ENCODE results near the gene ZBTB38. TPM values are rescaled to one million over a fixed set of nuclear protein-coding genes. Genes with fewer than 3 reads are reported as not detected.

Gene ZBTB38
- total RNA-seq, 1 donor from 2014 or later: 77.6 TPM

DNA sequence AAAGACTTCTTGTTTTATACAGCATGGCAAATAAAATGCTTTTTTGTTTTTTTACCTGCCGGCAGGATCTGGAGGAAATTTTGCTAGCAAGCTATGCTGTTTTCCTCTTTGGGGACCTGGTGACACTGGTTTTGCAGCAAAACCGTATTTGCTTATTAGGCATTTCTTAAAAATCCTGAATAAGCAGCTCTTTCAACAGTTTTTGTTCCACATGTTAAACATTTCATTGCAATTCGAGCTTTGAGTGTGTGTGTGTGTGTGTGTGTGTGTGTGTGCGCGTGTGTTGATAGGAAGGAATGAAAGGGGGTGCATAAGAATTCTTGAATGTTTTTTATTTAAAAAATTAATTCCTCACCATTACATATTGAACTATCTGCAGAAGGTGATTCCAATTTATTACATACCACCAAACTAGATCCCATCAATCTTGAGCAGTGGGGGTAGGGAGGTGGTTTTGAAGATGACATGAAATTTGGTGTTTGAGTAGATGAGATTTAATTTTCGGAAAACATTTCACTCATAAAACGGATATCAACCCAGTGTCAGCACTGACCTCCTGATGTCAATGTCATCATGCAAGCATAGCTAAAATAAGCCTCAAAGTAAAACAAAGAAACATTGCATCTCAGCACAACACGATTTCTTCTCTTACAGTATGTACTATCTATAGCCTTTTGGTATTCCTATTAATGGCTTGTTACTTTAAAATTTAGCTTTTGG is 17.3 kb downstream of the ZBTB38 start:
- DNase-seq (ENCODE audit: low read depth in 2 of 2): peak in 1 of 2 donors; percentile 60

DNA sequence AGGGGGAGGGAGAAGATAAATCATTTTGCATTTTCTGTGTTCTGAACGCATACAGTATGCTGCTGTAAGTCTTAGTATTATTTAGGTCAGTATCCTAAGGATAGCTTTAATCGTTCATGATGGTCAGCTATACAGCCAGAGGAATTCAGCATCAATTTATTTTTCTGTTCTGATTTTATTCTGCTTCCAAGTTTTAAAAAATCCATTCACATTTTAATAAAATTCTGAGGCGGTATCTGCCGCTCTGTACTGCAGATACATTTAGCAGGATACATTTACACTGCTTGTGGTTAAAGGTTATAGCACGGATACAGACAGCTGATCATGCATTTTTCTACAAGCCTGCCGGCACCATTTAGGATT is 17.8 kb downstream of the ZBTB38 start:
- DNase-seq (ENCODE audit: low read depth in 2 of 2): no peak

DNA sequence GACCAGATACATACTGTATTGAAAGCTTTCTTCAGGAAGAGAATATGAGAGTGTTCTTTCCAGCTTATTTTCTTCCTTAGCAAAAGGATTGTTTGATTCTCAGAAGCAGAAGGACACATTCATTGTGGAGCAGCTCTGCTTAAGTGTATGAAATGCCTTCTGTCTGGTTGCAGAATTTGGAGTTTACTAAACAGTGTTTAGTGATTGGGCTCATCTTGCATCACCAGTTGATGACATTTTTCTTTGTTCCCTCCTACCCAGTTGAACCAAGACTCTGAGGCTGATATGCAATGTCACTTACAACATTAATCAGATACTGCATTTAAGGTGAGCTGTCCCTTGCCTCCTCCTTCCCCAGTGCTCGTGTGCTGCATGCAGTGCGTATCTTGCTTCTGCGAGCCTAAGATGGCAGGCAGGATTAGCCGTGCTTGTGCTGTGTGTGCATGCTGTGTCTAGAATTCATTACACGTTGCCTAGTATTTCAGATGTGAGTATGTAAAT is 18.4 kb downstream of the ZBTB38 start:
- no peak for DNase-seq (ENCODE audit: low read depth in 2 of 2)

DNA sequence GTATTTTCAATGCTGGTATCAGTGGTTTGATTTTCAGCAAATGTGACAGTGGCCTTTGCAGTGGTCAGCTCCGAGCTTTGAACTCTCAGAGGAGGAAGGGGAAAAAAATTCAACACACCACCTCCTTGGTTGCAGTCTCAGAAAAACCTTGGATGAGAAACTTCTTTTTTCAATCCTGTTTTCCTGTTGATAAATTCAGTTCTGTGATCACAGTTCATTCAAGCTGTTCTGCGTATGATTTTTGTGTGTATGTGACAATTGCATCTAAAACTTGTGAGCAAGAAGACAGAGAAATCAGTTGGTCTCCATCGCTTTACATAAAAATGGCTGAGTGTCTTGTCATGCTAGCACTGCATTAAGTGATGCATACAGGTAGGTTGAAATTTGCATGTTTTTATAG is 19.2 kb downstream of the ZBTB38 start:
- DNase-seq (ENCODE audit: low read depth in 2 of 2): no peak

DNA sequence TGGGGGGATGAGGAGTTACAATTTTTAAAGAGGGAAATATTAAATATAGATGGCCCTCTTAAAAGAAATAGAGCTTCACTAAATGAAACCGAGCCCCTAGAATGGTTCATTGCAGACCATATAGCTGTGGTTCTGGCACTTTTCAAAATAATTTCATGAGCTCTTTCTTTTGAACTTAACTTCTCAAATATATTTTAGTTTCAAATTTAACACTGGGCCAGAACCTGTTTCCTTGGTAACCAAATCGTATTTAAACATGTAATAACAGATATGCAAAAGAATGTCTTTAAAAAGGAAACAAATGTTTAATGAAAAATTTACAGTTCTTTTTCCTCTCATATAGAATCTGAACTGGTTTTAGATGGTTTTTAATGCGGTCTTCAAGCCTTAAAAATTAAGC is 20.1 kb downstream of the ZBTB38 start:
- peak in 1 of 2 donors; percentile 45 for DNase-seq (ENCODE audit: low read depth in 2 of 2)

DNA sequence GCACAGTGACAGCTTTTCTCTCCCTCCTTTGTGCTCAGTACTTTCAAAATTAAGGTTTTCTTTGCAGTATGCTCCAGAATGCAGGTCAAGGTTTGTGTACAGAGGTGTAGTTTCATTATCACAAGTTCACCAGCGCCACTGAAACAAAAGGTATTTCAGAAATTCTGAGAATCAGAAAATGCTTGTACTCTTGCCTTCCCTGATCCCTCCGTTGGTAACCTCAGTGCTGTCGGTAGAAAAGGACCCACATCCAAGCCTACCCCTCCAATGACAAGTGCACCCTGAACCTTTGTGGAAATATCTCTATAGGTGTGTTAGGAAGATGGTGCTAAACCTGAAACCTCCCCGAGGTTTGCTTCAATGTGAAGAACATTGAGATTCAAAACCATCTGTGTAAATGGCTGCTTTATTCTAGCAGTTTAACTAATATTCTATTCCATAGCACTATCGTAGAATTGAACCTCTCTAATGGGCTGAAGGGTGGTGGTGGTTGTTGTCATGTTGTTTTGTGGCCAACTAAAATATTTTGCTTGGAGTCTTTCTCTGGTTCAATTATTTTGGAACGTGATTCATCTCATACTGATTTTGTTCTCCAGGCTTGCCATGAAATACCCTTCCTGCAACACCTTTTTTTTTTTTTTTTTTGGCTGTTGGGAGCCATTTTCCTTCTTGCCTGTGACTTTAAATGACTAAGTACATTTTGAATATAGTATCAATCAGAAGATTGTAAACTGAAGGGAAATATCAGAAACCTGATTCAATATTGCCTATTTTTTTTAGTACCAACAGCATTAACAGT is 20.7 kb downstream of the ZBTB38 start:
- peak in 1 of 2 donors; percentile 80 for DNase-seq (ENCODE audit: low read depth in 2 of 2)

DNA sequence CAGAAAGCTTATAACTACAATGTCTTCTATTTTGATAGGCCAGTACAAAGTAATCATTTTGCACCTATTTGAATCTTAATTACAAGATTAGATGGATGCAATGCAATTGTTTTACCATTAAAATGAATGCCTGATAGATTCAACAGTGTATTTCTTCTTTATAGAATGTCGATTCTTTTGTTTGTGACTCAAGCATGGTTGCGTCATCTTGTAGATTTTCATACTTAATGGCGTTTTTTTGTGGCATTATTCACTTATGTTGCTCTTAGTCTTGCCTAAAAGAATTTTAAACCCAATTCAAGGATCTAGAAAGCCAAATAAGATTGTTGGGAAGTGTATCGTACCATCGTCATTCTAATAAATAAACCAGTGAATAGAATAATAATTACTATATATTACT is 21.4 kb downstream of the ZBTB38 start:
- DNase-seq (ENCODE audit: low read depth in 2 of 2): no peak

DNA sequence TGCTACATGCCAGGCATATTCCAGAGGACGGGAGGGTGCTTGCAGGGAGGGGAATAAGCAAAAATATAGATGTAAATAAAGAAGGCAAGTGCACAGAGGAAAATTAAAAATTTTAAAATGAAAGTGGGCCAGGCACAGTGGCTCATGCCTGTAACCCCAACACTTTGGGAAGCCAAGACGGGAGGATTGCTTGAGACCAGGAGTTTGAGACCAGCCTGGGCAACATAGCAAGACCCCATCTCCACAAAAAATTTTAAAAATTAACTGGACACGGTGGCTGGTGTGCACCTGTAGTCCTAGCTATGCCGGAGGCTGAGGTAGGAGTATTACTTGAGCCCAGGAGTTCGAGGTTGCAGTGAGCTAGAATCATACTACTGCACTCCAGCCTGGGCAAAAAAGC is 22.4 kb downstream of the ZBTB38 start:
- no peak for DNase-seq (ENCODE audit: low read depth in 2 of 2)

DNA sequence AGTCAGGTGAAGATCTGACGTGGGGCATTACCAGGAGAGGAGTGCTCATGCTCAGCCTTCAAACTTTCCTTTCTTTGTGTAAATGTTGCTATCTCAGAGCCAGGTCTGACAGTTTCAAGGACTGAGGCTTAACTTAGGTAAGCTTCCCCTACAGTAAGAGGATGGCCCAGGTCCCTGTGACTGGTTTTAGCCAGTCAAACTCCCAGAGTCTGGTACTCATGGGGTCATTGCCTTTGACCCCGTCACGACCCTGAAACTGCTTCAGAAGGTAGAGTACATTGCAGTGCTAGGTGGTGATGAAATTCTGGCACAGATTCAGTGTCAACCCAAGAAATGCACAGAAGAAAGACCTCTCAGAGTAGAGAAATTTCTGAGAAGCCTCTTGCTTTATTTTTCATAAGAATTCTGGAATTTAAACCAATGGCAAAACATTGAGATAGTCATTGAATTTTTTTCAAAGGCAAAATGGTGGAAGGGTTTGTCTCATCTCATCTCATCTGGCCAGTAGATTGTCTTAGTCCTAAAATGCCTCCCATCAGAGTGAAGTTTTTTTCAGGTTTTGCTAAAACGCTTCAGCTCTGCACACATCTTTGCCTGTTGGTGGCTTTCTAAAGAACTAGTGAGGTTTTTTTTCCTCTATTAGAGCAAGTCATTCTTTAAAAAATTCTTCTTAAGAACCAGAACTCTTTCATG is 23.1 kb downstream of the ZBTB38 start:
- no peak for DNase-seq (ENCODE audit: low read depth in 2 of 2)

DNA sequence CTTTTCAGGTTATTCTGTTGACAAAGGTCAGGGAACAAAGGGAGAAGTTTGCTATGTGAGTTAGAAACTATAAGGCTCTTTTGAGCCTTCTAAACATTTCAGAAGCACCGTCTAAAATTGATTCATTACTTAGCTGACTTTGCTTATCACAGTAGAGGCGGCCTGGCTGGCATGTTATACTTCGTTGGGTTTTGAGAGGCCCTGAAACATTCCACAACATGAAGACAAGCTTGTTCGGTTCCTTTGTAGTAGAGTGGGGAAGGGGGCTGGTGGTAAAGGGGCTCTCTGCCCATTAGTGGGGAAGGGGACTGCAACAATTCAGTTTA is 23.6 kb downstream of the ZBTB38 start:
- no peak for DNase-seq (ENCODE audit: low read depth in 2 of 2)

DNA sequence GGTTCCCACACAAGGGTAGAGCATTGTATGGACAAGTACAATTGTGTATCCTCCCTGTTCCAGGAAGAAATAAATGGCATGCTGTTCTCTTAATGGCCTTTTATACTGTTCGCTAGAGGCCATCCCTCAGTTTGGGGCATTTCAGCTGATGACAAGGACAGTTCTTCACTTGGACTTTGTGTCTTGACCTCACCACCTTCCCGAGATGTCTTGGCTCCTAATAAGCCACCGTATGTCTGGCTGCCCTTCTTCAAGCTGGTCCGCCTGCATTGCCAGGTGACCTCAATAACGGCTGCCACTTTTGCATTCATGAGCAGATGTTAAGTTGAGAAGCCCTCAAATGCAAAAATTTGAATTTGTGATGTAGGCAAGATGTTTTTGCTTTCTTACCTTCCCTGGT is 24.1 kb downstream of the ZBTB38 start:
- DNase-seq (ENCODE audit: low read depth in 2 of 2): no peak

DNA sequence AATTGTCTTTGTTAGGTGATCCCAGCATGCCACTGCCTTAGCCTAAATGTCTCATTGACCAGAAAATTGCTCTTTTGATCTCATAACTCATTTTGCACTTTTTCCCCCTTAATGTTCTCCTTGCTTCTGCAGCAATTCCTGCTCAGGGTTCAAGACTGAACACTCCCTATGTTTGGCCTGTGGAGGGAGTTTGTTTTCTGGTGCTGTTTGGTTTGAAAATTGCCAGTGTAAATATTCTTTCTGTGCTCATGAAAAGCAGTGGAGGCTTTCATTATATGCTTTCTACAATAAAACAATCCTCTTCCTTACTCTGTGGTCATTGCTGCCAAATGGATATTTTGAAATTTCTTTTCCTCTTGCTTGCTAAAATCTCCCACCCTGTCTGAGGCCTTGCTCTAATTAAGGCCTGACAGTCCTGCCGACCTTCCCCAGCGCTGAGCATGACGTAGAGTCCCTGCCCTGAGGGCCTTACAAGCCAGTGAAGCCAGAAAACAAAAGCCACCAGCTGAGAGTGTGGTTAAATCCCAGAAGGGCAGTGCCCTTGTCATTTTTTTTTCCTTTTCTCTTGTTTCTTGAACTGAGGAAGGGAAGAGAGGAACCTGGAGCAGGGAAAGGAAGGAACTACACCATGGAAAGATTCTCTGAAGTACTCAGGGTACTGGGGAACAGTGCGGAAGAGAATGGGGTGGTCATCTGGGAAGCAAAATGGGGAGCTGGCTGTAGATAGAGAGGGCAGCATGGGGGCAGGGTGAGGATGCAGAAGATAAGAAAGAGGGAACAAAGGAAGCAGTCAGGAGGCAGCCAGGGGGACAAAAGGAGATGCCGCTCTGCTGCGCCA is 24.8 kb downstream of the ZBTB38 start:
- no peak for DNase-seq (ENCODE audit: low read depth in 2 of 2)

DNA sequence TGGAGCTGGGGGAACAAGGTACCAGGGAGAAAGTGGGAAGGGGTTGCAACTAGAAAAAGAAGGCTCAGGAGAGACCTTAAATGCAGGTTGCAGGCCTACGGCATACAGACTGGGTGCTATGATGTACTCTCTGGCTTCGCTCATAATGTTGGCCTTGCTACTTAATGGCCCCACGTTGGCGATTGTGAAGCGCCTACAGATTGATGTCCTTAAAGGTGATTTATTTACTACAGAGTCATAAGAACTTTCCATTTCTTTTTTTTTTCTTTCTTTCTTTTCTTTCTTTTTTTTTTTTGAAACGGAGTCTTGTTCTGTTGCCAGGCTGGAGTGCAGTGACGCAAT is 25.4 kb downstream of the ZBTB38 start:
- no peak for DNase-seq (ENCODE audit: low read depth in 2 of 2)

DNA sequence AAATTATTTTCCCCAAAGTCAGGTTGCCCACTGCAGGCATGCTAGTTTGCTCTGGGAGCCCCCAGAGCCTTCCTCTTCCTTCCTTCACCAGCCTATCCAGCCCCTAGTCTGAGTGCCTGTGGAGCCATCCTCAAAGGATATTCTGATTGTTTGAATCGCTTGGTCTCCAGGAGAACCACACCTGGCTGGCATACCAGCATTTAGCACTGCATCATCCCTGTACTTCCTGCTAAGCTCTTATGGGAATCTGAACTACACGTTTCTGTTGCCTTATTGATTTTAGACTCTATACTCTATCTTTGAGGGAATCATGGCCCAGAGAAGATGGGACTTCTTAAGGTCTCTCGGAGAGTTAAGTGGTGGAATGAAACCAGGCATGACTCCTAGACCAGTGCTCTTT is 26.3 kb downstream of the ZBTB38 start:
- no peak for DNase-seq (ENCODE audit: low read depth in 2 of 2)

DNA sequence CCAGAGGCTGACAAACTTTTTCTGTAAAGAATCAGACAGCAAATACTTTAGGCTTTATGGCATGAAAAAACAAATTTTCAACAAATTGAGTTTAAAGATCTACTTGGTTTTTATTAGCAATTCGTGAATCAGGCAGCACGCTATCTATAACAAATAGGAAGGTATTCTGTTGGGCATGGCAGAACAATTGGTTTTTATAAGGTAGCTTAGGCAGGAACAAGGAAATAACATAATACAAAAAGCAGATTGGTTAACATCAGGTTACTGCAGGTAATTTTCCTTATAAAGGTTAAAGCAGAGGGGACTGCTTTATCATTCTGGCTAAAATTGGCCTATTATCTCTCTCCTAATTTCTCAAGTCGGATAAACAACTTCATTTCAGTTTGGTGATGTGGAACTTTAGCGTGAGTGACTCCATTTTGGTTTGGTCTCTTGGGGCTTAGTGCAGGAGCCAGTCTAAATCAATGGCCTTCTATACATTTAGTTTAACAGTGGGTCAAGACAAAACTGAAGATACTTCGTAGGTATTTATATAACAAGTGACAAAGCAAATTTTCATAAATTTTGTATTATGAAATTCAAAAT is 26.8 kb downstream of the ZBTB38 start:
- no peak for DNase-seq (ENCODE audit: low read depth in 2 of 2)

DNA sequence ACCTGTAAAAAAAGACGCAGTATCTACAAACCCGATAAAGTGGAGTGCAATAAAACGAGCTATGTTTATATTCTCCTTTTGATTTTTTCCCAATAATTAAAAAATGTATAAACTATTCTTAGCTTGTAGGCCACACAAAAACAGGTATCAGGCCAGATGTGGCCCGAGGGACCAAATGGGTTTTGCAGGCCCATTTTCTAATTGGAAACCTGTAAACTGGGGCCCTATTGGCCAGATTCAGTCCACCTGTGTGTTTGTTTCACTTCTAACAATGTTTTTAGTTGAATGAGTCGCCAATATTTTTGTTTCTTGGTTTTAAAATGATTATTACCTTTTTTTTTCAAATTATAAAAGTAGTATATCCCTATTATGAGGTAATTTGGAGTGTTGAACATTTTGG is 29.7 kb downstream of the ZBTB38 start:
- DNase-seq (ENCODE audit: low read depth in 2 of 2): no peak

DNA sequence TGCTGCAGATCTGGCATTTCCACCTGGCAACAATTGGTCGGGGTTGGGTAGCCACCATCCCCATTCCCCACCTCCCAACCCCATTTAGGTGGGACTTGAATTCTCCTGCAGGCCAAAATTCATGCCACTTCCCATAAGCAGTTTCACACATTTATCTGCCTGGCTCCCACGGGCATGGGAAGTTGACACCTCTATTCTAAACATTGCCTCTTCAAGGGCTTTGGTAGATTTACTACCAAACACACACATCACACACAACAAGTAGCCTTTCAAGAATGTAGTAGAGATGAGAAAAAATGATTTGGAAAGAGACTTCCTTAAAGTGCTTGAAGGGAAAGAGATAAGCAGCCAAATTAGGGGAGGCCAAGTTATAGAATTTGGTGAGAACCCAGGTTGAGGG is 30.9 kb downstream of the ZBTB38 start:
- no peak for DNase-seq (ENCODE audit: low read depth in 2 of 2)

DNA sequence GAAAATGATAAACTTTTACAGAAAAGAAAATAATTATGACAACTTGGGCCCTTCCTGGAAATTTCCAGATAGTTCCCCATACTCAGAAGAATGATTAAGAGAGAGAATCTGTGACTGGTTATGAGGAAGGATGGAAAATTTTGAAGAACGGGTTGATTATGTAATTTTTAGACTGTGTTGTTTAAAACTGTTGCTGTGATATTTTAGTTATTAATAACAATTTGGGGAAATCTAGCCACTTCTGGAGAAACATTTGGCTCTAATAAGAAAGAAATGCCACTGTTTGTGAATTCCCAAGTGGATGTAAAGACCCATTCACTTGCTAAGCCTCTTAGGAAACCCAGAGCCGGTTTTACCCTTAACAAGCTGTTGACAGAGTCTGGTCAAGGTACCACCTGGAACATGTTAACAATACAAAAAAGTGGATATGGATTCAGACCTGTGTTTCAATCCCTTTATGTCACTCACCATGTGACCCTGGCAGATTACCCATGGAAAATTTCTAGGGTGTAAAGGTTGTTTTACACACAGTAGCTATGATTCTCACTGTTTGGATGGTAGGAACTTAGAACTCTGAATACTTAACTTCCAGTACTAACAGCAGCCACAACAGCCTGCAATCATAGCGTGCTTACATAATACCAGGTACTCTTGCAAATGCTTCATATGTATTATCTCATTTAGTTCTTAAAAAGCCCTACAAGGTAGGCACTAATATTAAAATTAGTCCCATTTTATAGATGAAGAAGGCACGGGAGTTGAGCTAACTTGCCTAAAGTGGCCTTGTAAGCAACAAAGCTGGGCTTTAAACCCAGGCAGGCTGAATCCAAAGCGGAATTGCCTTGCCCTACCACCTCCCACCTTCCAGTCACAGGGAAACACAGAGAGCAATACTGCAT is 32.0 kb downstream of the ZBTB38 start:
- DNase-seq (ENCODE audit: low read depth in 2 of 2): peak in 1 of 2 donors; percentile 77

DNA sequence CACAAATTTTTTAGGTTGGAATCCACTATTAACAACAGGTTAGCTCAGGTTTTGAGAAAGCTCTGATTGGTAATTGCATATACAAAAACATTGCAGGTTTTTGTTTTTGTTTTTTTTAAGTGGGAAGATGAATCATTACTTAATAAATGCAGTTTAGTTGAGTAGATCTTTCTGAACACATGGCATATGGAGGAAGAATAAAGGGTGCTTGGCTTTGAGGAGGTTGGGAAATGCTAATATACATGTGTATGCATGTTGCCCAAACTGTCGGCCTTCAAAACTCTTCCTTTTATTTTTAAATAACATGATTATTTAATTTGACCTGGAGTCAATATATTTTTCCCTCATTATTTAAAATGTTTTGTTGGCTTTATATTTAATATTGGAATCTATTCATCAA is 32.8 kb downstream of the ZBTB38 start:
- DNase-seq (ENCODE audit: low read depth in 2 of 2): no peak
